Natural killer cell (primary cell): ENCODE data around the gene SRSF3. TPM values are rescaled to one million over a fixed set of nuclear protein-coding genes. Genes with fewer than 3 reads are reported as not detected.

ENCODE experiments used
- ATAC-seq, 3 donors: fragments of 150-1000 bp in 2 of 3; fragments of 200-7000 bp in 1 of 3; cut with Tn5 transposase; 1 replicate in 1 of 3; 2 replicates in 2 of 3; pipeline ENCODE4 v1.10.0; 2021; ENCODE audit warnings: mild to moderate bottlenecking in 2 of 3, moderate library complexity in 2 of 3
- DNase-seq, 2 donors: peaks; one replicate each; pipeline versions ENCODE4 v3.0.0 to v3.0.0-alpha.2; 2013 to 2021; ENCODE audit warnings: mixed read lengths in 1 of 2
- H3K27ac ChIP-seq: one replicate; pipeline ENCODE4 v1.5.1; 2013; ENCODE audit warnings: mild to moderate bottlenecking, low read length
- H3K27me3 ChIP-seq: one replicate; pipeline ENCODE4 v1.6.1; 2013; ENCODE audit warnings: low read length; ENCODE audit not compliant: control insufficient read depth, insufficient read depth
- H3K36me3 ChIP-seq: one replicate; pipeline ENCODE4 v1.6.1; 2013; ENCODE audit warnings: low read length; ENCODE audit not compliant: control insufficient read depth, insufficient read depth
- H3K4me1 ChIP-seq: one replicate; pipeline ENCODE4 v1.6.1; 2013; ENCODE audit warnings: low read length; ENCODE audit not compliant: control insufficient read depth, insufficient read depth
- H3K4me3 ChIP-seq: one replicate; pipeline ENCODE4 v1.5.1; 2013; ENCODE audit warnings: low read length
- H3K9me3 ChIP-seq: one replicate; pipeline ENCODE4 v1.6.1; 2013; ENCODE audit warnings: low read length; ENCODE audit not compliant: control insufficient read depth, insufficient read depth
- H3K27ac Mint-ChIP-seq, 2 donors: one replicate each; pipeline ENCODE4 v1.8.0; 2022; ENCODE audit warnings: mild to moderate bottlenecking in 2 of 2, mixed read lengths in 2 of 2, moderate library complexity in 1 of 2
- H3K27me3 Mint-ChIP-seq, 2 donors: one replicate each; pipeline ENCODE4 v1.8.0; 2022; ENCODE audit warnings: low read depth in 2 of 2, mixed read lengths in 2 of 2
- H3K36me3 Mint-ChIP-seq: one replicate; pipeline ENCODE4 v1.8.0; 2022; ENCODE audit warnings: mixed read lengths
- H3K4me1 Mint-ChIP-seq, 2 donors: one replicate each; pipeline ENCODE4 v1.8.0; 2022; ENCODE audit warnings: mixed read lengths in 2 of 2
- H3K4me3 Mint-ChIP-seq: one replicate; pipeline ENCODE4 v1.8.0; 2022; ENCODE audit warnings: mild to moderate bottlenecking, moderate library complexity, mixed read lengths
- H3K9me3 Mint-ChIP-seq, 2 donors: one replicate each; pipeline ENCODE4 v1.8.0; 2022; ENCODE audit warnings: mixed read lengths in 2 of 2
- CTCF ChIP-seq: fragments of 200-600 bp; IDR thresholded peaks from one replicate; pipeline ENCODE4 v1.8.0; 2022; ENCODE audit warnings: antibody characterized with exemption
- WGBS: methylation state at CpG from one replicate; pipeline ENCODE4 v1.1.7; 2013; ENCODE audit warnings: missing lambda C conversion rate; ENCODE audit not compliant: insufficient coverage; 5-methylcytosine and 5-hydroxymethylcytosine counted together
- intact Hi-C: fragments of 100-400 bp; cut with micrococcal nuclease; formaldehyde crosslinking; loops from one replicate; pipeline ENCODE4 v1.14.2; 2022
- total RNA-seq, 4 donors: library from RNA; stranded (reverse); fragments of 120-200 nt in 1 of 4; gene quantifications; one replicate each; pipeline versions ENCODE4 v1.2.3 to v1.2.4, GENCODE V29; 2013 to 2022

The SRSF3 gene
- total RNA-seq = 100 to 1,000 TPM; 445 to 526 (median 447) TPM
- total RNA-seq (2013) = 499 TPM

GRCh38 chr6:36594029-36594815 is at the start of gene SRSF3:
Gene SRSF3, plus strand, starts transcription at chr6:36594362. Its CDS starts 2,401 bp downstream, at chr6:36596763.
- peak; percentile 95 to 99 for DNase-seq
- peak; percentile 80 to 96 (median 87) for ATAC-seq
- Histone ChIP-seq H3K27me3 (no peaks in the 10 kb centered on the region), H3K9me3 (no peaks in the 10 kb centered on the region), H3K27ac (peak within 1 kb of the TSS; percentile 98), H3K36me3 (peaks cover 26% of the 10 kb centered on the region), H3K4me1 (peaks cover 52% of the 10 kb centered on the region), H3K4me3 (peak within 1 kb of the TSS; percentile 82)
- intact Hi-C loops = loop anchor here (1.0 to 10.0 kb wide), 4 partner anchors 47 to 581 kb away; partner anchors contain the start of genes KCTD20, PIM1, PXT1 and STK38
- Mint-ChIP-seq H3K4me3 (peak within 1 kb of the TSS; percentile 94), H3K27ac (peak within 1 kb of the TSS; percentile 97 to 99), H3K9me3 (no peaks in the 10 kb centered on the region), H3K4me1 (peaks cover 59 to 60% of the 10 kb centered on the region in 2 donors), H3K27me3 (peaks cover 0 to 2% of the 10 kb centered on the region in 2 donors), H3K36me3 (peaks cover 32% of the 10 kb centered on the region)
- WGBS = under 1% methylated on average over 58 of the region's 58 CpGs
- TF ChIP-seq CTCF = no peak

GRCh38 chr6:36545767-36546307 is 48.3 kb upstream of the SRSF3 start:
- peaks cover 59 to 68% of the 10 kb centered on the region in 2 donors for H3K4me1 Mint-ChIP-seq
- H3K4me3 ChIP-seq = peak overlapping the region; percentile 89
- peaks cover 45% of the 10 kb centered on the region for H3K4me1 ChIP-seq
- no peaks in the 10 kb centered on the region for H3K27me3 ChIP-seq
- no peaks in the 10 kb centered on the region for H3K27me3 Mint-ChIP-seq
- TF ChIP-seq CTCF = no peak
- intact Hi-C loops = loop anchor here (5.0 kb wide), 1 partner anchor 104 kb away; the partner anchor contains the start of genes KCTD20 and PXT1
- no peaks in the 10 kb centered on the region for H3K9me3 Mint-ChIP-seq
- DNase-seq (no peak), ATAC-seq (no peak)
- 10% methylated on average over 3 of the region's 3 CpGs for WGBS
- H3K4me3 Mint-ChIP-seq = peak overlapping the region; percentile 99
- no peaks in the 10 kb centered on the region for H3K36me3 Mint-ChIP-seq
- peaks cover 8% of the 10 kb centered on the region for H3K36me3 ChIP-seq
- H3K9me3 ChIP-seq = no peaks in the 10 kb centered on the region
- H3K27ac ChIP-seq = peak overlapping the region; percentile 93
- H3K27ac Mint-ChIP-seq = peak overlapping the region; percentile 93 to 100

GRCh38 chr6:36546308-36546919 is 47.7 kb upstream of the SRSF3 start:
- peak in 1 of 3 donors; percentile 9 for ATAC-seq
- H3K9me3 ChIP-seq = no peaks in the 10 kb centered on the region
- TF ChIP-seq CTCF = no peak
- H3K4me1 Mint-ChIP-seq = peaks cover 53 to 63% of the 10 kb centered on the region in 2 donors
- peak overlapping the region; percentile 93 to 100 for H3K27ac Mint-ChIP-seq
- peak in 1 of 2 donors; percentile 50 for DNase-seq
- no peaks in the 10 kb centered on the region for H3K36me3 Mint-ChIP-seq
- intact Hi-C loops = loop anchor here (5.0 kb wide), 1 partner anchor 104 kb away; the partner anchor contains the start of genes KCTD20 and PXT1
- peak overlapping the region; percentile 89 for H3K4me3 ChIP-seq
- H3K9me3 Mint-ChIP-seq = no peaks in the 10 kb centered on the region
- peak overlapping the region; percentile 99 for H3K4me3 Mint-ChIP-seq
- peaks cover 41% of the 10 kb centered on the region for H3K4me1 ChIP-seq
- H3K27me3 ChIP-seq = no peaks in the 10 kb centered on the region
- H3K27me3 Mint-ChIP-seq = no peaks in the 10 kb centered on the region
- H3K36me3 ChIP-seq = peaks cover 4% of the 10 kb centered on the region
- peak overlapping the region; percentile 93 for H3K27ac ChIP-seq
- 2% methylated on average over 15 of the region's 15 CpGs for WGBS
